ENCODE measurements around the gene HIRA. TPM values are rescaled to one million over a fixed set of nuclear protein-coding genes. Genes with fewer than 3 reads are reported as not detected.

Gene HIRA
- total and polyA plus RNA-seq, 9 of the 15 experiments (the other 6 are each of a cell fraction or from before 2014, with no cell fraction given), result 0.96 to 132 (median 58.4) TPM

DNA sequence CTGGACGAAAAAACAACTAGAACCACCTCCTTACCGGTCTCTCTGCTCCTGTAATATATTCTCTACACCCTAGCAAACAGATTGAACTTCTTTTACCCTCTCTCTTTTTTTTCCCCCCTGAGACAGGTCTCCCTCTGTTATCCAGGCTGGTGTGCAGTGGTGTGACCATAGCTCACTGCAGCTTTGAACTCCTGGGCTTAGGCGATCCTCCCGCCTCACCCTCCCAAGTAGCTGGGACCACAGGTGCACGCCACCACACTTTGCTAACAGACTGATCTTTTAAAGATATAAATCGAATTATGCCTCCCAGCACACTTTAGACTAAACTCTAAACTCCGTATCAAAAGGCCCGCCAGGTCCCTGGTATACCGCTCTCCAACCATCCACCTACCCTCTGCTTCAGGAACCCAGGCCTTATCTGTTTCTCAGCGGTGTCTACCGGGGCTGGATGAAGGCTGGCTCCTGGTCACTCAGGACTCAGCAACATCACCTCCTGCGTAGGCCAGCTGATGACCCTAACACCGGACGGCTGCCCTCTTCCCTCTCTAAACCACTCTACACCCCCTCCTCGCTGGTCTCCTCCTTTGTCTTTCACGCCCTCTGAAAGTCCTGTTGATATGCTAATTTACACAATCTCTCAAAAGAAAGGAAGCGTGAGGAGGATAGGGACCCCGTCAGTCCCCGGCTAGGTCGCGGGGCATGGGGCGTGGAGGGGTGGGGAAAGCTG is 15.2 kb upstream of the HIRA start (continued):
- TF ChIP-seq USF2 (CRISPR knock-in tag; IDR thresholded peaks at IDR 0.05) (no peak), ZC3H8 (IDR thresholded peaks at IDR 0.05) (no peak), SMARCE1 (IDR thresholded peaks at IDR 0.05) (peak; percentile 73), NCOR1 (IDR thresholded peaks at IDR 0.05) (no peak), PTBP1 (IDR thresholded peaks at IDR 0.05; ENCODE audit: low read depth, low read length) (no peak), BDP1 (IDR thresholded peaks at IDR 0.05; ENCODE audit: insufficient read depth, insufficient read length) (no peak), CBX3 (IDR thresholded peaks at IDR 0.05; ENCODE audit: borderline replicate concordance in 1 of 2, low read length in 2 of 2) (peak; percentile 36 to 51; a peak in 2 of 3 replicates), LARP7 (IDR thresholded peaks at IDR 0.05) (peak; percentile 92), POLR3A (IDR thresholded peaks at IDR 0.05; ENCODE audit: borderline replicate concordance, extremely low read depth, insufficient read depth, insufficient read length) (no peak), FIP1L1 (IDR thresholded peaks at IDR 0.05; ENCODE audit: low read depth, low read length, poor library complexity, severe bottlenecking) (no peak), HOMEZ (CRISPR knock-in tag; IDR thresholded peaks at IDR 0.05) (peak; percentile 78; the same call in 1 of the 2 replicates), NKRF (IDR thresholded peaks at IDR 0.05; ENCODE audit: borderline replicate concordance) (peak; percentile 93; the same call in 1 of the 2 replicates), MYNN (IDR thresholded peaks at IDR 0.05) (peak; percentile 35; the same call in 1 of the 2 replicates), MYNN (CRISPR knock-in tag; IDR thresholded peaks at IDR 0.05) (no peak), MEIS2 (IDR thresholded peaks at IDR 0.05; ENCODE audit: partially characterized antibody) (no peak), PCBP1 (IDR thresholded peaks at IDR 0.05; ENCODE audit: low read depth, low read length, poor library complexity, severe bottlenecking) (no peak), SMAD3 (CRISPR knock-in tag; conservative IDR thresholded peaks at IDR 0.05) (peak; percentile 35; the same call in 1 of the 2 replicates), PPARD (CRISPR knock-in tag; IDR thresholded peaks at IDR 0.05) (no peak), PRMT5 (CRISPR knock-in tag; IDR thresholded peaks at IDR 0.05) (0 out of 2 replicates have a peak, but pooled peaks have one; percentile 53), CSDE1 (IDR thresholded peaks at IDR 0.05) (no peak), ERF (CRISPR knock-in tag; IDR thresholded peaks at IDR 0.05) (peak; percentile 78; the same call in 1 of the 2 replicates)
- TF ChIP-seq, protein P1, sequence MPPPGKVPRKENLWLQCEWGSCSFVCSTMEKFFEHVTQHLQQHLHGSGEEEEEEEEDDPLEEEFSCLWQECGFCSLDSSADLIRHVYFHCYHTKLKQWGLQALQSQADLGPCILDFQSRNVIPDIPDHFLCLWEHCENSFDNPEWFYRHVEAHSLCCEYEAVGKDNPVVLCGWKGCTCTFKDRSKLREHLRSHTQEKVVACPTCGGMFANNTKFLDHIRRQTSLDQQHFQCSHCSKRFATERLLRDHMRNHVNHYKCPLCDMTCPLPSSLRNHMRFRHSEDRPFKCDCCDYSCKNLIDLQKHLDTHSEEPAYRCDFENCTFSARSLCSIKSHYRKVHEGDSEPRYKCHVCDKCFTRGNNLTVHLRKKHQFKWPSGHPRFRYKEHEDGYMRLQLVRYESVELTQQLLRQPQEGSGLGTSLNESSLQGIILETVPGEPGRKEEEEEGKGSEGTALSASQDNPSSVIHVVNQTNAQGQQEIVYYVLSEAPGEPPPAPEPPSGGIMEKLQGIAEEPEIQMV (tag; conservative IDR thresholded peaks at IDR 0.05; ENCODE audit: low read depth), result no peak
